Neural crest cell (in vitro differentiated cells): ENCODE results near the gene AFMID. TPM values are rescaled to one million over a fixed set of nuclear protein-coding genes. Genes with fewer than 3 reads are reported as not detected.
"Not testable (repeated sequence)": the region's sequence is repeated elsewhere in the genome, so short reads cannot be mapped to it uniquely, and the experiment has no call there.

Experiments
- DNase-seq: peaks from one replicate; pipeline ENCODE4 v3.0.0; 2021; ENCODE audit warnings: low read depth, mixed read lengths, low spot score
- H3K27ac Mint-ChIP-seq: one replicate; pipeline ENCODE4 v1.8.0; 2021; ENCODE audit warnings: mild to moderate bottlenecking, mixed read lengths; ENCODE audit not compliant: unreplicated experiment
- H3K27me3 Mint-ChIP-seq: 2 replicates; pipeline ENCODE4 v1.8.0; 2021; ENCODE audit warnings: low read depth, mild to moderate bottlenecking, mixed read lengths
- H3K36me3 Mint-ChIP-seq: 2 replicates; pipeline ENCODE4 v1.8.0; 2021; ENCODE audit warnings: low read depth, mild to moderate bottlenecking, mixed read lengths
- H3K4me1 Mint-ChIP-seq: 2 replicates; pipeline ENCODE4 v1.8.0; 2021; ENCODE audit warnings: mixed read lengths
- H3K4me3 Mint-ChIP-seq: one replicate; pipeline ENCODE4 v1.8.0; 2021; ENCODE audit warnings: mild to moderate bottlenecking, mixed read lengths
- H3K9me3 Mint-ChIP-seq: 2 replicates; pipeline ENCODE4 v1.8.0; 2021; ENCODE audit warnings: mixed read lengths
- CTCF ChIP-seq: fragments of 200-600 bp; sonication (generic); conservative IDR thresholded peaks from 2 replicates; pipeline ENCODE4 v1.5.0; 2021; ENCODE audit warnings: antibody characterized with exemption, mild to moderate bottlenecking
- total RNA-seq: library from RNA; stranded (reverse); gene quantifications from 2 replicates; pipeline ENCODE4 v1.2.1, GENCODE V29; 2021

The AFMID gene
- total RNA-seq, 1 donor from 2014 or later, result 41.9 TPM

- Mint-ChIP-seq H3K27me3 (no peaks in the 10 kb centered on the region), H3K4me3 (peak overlapping the region; percentile 74), H3K27ac (peak overlapping the region; percentile 43), H3K36me3 (no peaks in the 10 kb centered on the region), H3K4me1 (peaks cover 28% of the 10 kb centered on the region), H3K9me3 (no peaks in the 10 kb centered on the region)
- TF ChIP-seq CTCF, result no peak
- no peak for DNase-seq
Observed at GRCh38 chr17:78252701-78253635, 65.8 kb downstream of the AFMID start.

- not testable (repeated sequence) for H3K27ac Mint-ChIP-seq, H3K36me3 Mint-ChIP-seq, H3K27me3 Mint-ChIP-seq, H3K9me3 Mint-ChIP-seq, DNase-seq
- Mint-ChIP-seq H3K4me3 (peak overlapping the region; percentile 65), H3K4me1 (peaks cover 31% of the 10 kb centered on the region)
Observed at GRCh38 chr17:78253636-78253945, 66.4 kb downstream of the AFMID start.

- H3K4me1 Mint-ChIP-seq, result peaks cover 31% of the 10 kb centered on the region
- H3K4me3 Mint-ChIP-seq, result peak overlapping the region; percentile 65
- H3K27me3 Mint-ChIP-seq, result no peaks in the 10 kb centered on the region
- peak; percentile 85 for DNase-seq
- no peaks in the 10 kb centered on the region for H3K36me3 Mint-ChIP-seq
- H3K9me3 Mint-ChIP-seq, result no peaks in the 10 kb centered on the region
- H3K27ac Mint-ChIP-seq, result no peak overlapping the region
- no peak for TF ChIP-seq CTCF
Observed at GRCh38 chr17:78253946-78254672, 66.9 kb downstream of the AFMID start.

GRCh38 chr17:78255029-78255656, 68.0 kb downstream of the AFMID start:
- no peak for TF ChIP-seq CTCF
- no peaks in the 10 kb centered on the region for H3K36me3 Mint-ChIP-seq
- H3K27me3 Mint-ChIP-seq, result no peaks in the 10 kb centered on the region
- no peaks in the 10 kb centered on the region for H3K9me3 Mint-ChIP-seq
- peaks cover 31% of the 10 kb centered on the region for H3K4me1 Mint-ChIP-seq
- peak overlapping the region; percentile 69 for H3K4me3 Mint-ChIP-seq
- no peak overlapping the region for H3K27ac Mint-ChIP-seq
- no peak for DNase-seq

GRCh38 chr17:78255953-78256706, 69.0 kb downstream of the AFMID start:
- no peak for DNase-seq
- Mint-ChIP-seq H3K9me3 (no peaks in the 10 kb centered on the region), H3K4me1 (peaks cover 27% of the 10 kb centered on the region), H3K27ac (no peak overlapping the region), H3K4me3 (peak overlapping the region; percentile 49), H3K27me3 (no peaks in the 10 kb centered on the region), H3K36me3 (no peaks in the 10 kb centered on the region)
- TF ChIP-seq CTCF, result no peak
